ENCODE data around the gene CIAO2B.

CIAO2B gene

GRCh38 chr16:66925322-66925840 lies 8.8 kb downstream of the CIAO2B start, which contains the start of gene RRAD:
Gene RRAD, minus strand, starts transcription at chr16:66925535. Its CDS starts 356 bp downstream, at chr16:66925179.
- DNase-seq (ENCODE audit: low read depth, low spot score), result no peak
- H3K4me3 ChIP-seq (ENCODE audit: low read length), result no peak within 1 kb of the TSS

GRCh38 chr16:66924527-66925321 lies 9.5 kb downstream of the CIAO2B start:
- no peak overlapping the region for H3K4me3 ChIP-seq (ENCODE audit: low read length)
- DNase-seq (ENCODE audit: low read depth, low spot score), result no peak

GRCh38 chr16:66923866-66924265 lies 10.3 kb downstream of the CIAO2B start:
- DNase-seq (ENCODE audit: low read depth, low spot score), result no peak
- H3K4me3 ChIP-seq (ENCODE audit: low read length), result no peak overlapping the region

- DNase-seq (ENCODE audit: low read depth, low spot score), result no peak
- H3K4me3 ChIP-seq (ENCODE audit: low read length), result no peak overlapping the region
Measured at GRCh38 chr16:66923247-66923731, 10.9 kb downstream of the CIAO2B start.

DNA sequence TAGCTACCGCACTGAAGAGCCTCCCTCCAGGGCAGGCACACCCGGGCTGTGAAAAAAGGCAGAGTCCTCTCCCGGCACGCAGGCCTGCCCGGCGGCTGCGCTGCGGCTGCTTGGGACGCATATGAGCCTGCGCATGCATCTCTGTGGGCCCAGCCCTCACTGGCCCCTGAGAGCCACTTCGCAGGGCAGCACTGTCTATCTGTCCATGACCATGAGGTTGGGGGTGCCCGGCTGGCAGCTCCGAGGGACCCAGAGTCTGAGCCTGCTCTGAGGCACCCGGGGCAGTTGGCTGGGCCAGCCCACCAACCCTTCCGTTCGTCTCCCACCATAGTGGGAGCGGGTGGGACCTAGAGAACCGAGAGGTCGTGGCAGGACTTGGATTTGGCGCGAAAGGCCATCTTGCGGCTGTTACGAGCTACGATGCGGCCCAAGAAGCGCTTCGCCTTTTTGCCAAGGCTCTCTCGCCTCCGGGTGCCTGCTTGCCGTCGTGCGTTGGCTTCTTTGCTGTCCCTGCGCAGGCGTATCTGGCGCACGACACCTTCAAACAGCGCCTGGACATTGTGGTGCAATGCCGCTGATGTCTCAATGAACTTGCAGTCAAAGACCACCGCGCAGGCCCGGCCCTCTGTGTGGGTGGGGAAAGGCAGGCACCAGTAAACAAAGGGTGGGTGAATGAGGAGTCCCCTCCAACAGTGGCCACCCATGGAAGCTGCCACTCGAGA lies 12.3 kb downstream of the CIAO2B start:
- no peak for DNase-seq (ENCODE audit: low read depth, low spot score)

GRCh38 chr16:66920924-66921680 lies 13.1 kb downstream of the CIAO2B start:
- H3K4me3 ChIP-seq (ENCODE audit: low read length), result no peak overlapping the region
- DNase-seq (ENCODE audit: low read depth, low spot score), result no peak

More for the DNA sequence above, 12.3 kb downstream of the CIAO2B start:
- H3K4me3 ChIP-seq (ENCODE audit: low read length), result no peak overlapping the region

DNA sequence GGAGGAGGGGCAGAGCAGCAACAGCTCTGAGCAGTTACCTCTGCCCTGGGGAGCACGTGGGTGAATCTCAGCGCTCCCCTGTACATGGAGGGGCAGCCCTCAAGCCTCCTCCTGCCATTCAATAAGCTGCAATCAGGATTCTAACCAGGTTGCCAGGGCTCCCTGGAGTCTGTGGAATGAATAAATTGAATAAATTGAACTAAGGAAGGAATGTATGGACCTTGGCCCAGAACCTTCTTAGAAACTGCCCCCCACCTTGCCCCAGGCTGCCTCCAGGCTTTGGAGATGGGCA lies 14.0 kb downstream of the CIAO2B start:
- no peak for DNase-seq (ENCODE audit: low read depth, low spot score)
- no peak overlapping the region for H3K4me3 ChIP-seq (ENCODE audit: low read length)

- H3K4me3 ChIP-seq (ENCODE audit: low read length), result no peak overlapping the region
- no peak for DNase-seq (ENCODE audit: low read depth, low spot score)
Measured at GRCh38 chr16:66919569-66920298, 14.5 kb downstream of the CIAO2B start.

- no peak within 1 kb of the TSS for H3K4me3 ChIP-seq (ENCODE audit: low read length)
- DNase-seq (ENCODE audit: low read depth, low spot score), result no peak
Measured at GRCh38 chr16:66918803-66919568, 15.2 kb downstream of the CIAO2B start, which contains the start of gene CDH16. Gene CDH16, minus strand, starts transcription at chr16:66918885. Its CDS starts 820 bp downstream, at chr16:66918065.

DNA sequence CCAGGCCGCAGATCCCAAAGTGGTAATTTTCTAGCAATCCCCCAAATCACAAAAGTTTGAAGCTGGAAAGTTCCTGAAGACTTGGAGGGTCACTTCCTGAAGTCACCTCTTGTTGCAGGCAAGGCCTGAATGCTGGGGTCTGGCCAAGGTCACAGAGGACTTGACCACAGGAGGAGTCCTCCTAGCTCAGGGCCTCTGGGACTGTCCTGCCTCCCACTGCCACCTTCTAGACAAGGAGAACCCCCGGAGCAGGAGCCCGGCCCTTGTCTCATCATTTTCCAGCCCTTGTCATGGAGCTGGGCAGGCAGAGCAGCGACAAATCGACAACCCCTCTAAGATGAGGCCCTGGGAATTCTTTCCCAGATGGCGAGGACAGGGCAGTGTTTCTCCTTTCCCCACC lies 15.8 kb downstream of the CIAO2B start:
- H3K4me3 ChIP-seq (ENCODE audit: low read length), result no peak overlapping the region
- no peak for DNase-seq (ENCODE audit: low read depth, low spot score)

GRCh38 chr16:66917741-66918140 lies 16.5 kb downstream of the CIAO2B start:
- DNase-seq (ENCODE audit: low read depth, low spot score), result no peak
- H3K4me3 ChIP-seq (ENCODE audit: low read length), result no peak overlapping the region

DNA sequence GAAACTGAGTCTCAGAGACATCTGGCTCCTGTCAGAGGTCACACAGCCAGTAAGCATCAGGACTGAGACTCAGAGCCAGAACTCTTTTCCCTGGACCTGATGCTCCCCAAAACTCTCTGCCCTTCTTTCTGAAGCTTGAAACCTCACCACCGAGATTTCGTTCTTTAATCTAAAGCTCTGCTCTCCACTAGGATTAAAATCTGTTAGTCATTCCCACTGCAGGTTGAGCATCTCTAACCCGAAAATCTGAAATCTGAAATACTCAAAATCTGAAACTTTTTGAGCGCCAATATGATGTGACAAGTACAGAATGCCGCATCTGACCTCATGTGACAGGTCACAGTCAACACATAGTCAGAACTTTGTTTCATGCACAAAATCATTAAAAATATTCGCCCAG lies 17.7 kb downstream of the CIAO2B start:
- H3K4me3 ChIP-seq (ENCODE audit: low read length), result no peak overlapping the region
- no peak for DNase-seq (ENCODE audit: low read depth, low spot score)

- no peak overlapping the region for H3K4me3 ChIP-seq (ENCODE audit: low read length)
- no peak for DNase-seq (ENCODE audit: low read depth, low spot score)
Measured at GRCh38 chr16:66915041-66915440, 19.2 kb downstream of the CIAO2B start.

GRCh38 chr16:66914541-66914940 lies 19.7 kb downstream of the CIAO2B start:
- H3K4me3 ChIP-seq (ENCODE audit: low read length), result no peak overlapping the region
- no peak for DNase-seq (ENCODE audit: low read depth, low spot score)

DNA sequence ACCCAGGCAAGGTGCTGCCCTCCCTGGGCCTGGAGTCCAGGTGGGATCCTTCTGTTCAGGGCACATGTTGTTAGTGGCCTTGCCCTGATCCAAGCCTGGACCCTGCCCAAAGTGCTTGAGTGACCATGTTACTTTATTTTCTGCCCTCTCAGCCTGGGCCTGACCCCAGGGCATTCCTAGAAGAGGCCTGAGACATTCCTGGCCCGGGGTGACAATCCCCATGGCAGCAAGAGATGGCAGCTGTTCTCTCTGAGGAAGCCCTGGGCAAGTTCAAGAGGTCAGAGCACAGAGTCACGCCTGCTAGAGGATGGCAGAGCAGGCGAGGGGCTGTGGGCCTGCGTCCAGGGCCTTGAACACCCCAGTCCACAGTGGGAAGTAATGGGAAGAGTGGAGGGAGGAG lies 20.5 kb downstream of the CIAO2B start:
- no peak for DNase-seq (ENCODE audit: low read depth, low spot score)
- H3K4me3 ChIP-seq (ENCODE audit: low read length), result no peak overlapping the region

- DNase-seq (ENCODE audit: low read depth, low spot score), result no peak
Measured at GRCh38 chr16:66913081-66913480, 21.1 kb downstream of the CIAO2B start.

GRCh38 chr16:66911801-66912200 lies 22.4 kb downstream of the CIAO2B start:
- no peak overlapping the region for H3K4me3 ChIP-seq (ENCODE audit: low read length)
- DNase-seq (ENCODE audit: low read depth, low spot score), result no peak

More at GRCh38 chr16:66913081-66913480, 21.1 kb downstream of the CIAO2B start:
- no peak overlapping the region for H3K4me3 ChIP-seq (ENCODE audit: low read length)

DNA sequence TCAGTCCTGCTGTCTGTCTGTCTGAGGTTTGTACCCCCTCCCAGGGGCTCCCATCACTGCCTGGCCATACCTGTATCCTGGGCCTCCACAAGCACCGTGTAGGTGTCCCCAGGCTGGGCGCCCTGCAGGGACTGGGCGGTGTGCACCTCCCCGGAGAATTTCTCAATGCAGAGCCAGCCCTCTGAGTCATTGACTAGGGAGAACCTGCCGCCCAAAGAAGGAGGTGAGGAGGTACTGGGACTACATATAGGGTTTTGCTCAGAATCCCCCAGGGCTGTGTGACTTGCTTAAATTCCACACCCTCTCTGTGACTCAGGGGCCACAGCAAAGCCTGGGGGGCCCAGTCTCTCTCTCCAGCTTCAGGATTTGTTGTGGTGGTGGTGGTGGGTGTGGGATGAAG lies 23.1 kb downstream of the CIAO2B start:
- no peak for DNase-seq (ENCODE audit: low read depth, low spot score)
- no peak overlapping the region for H3K4me3 ChIP-seq (ENCODE audit: low read length)

All from Jurkat, Clone E6-1 (cell line).